Endothelial cell of umbilical vein (primary cell): ENCODE data around the gene FAM20A. TPM values are rescaled to one million over a fixed set of nuclear protein-coding genes. Genes with fewer than 3 reads are reported as not detected.

Source experiments
- BruUV-seq: library from RNA; stranded (reverse); fragments of 400-500 nt; replicated peaks from 2 replicates; lab custom pipeline; 2021; lab: Mats Ljungman, UMichigan
- CTCF ChIA-PET: fragments of 300-600, 350-600 bp; sonication (Branson Sonifier 250); formaldehyde crosslinking; loops from one replicate; lab custom pipeline; 2021; ENCODE audit warnings: antibody characterized with exemption, inconsistent platforms; lab: Charles Lee
- POLR2A ChIA-PET: fragments of 300-600, 350-600 bp; sonication (Branson Sonifier 250); formaldehyde crosslinking; loops from one replicate; lab custom pipeline; 2021; ENCODE audit warnings: antibody characterized with exemption, inconsistent platforms; lab: Charles Lee
- DNase-seq: peaks from one replicate; pipeline ENCODE4 v3.0.0-alpha.2; 2011; ENCODE audit warnings: low read depth, low spot score
- FAIRE-seq: peaks from 2 replicates; lab custom pipeline; 2011; peaks lifted over from hg19 to GRCh38; lab: Jason Lieb, UNC
- H2AFZ ChIP-seq: 2 replicates; pipeline ENCODE4 v1.6.0; 2012; ENCODE audit warnings: low read depth, low read length, control low read depth, inconsistent platforms
- H3K27ac ChIP-seq: 2 replicates; pipeline ENCODE4 v1.5.1; 2011; ENCODE audit warnings: low read depth, mild to moderate bottlenecking, control low read depth, low read length, moderate library complexity; ENCODE audit not compliant: insufficient read depth
- H3K27me3 ChIP-seq, 2 experiments: 2 replicates each; pipeline versions ENCODE4 v1.6.0 to v1.6.1; 2011; ENCODE audit warnings: low read length in 2 of 2, mixed read lengths in 1 of 2; ENCODE audit not compliant: control insufficient read depth in 2 of 2, insufficient read depth in 2 of 2
- H3K36me3 ChIP-seq, 2 experiments: 2 replicates in 1 of 2; 3 replicates in 1 of 2; pipeline ENCODE4 v1.5.1; 2011; ENCODE audit warnings: low read length in 2 of 2, mild to moderate bottlenecking in 1 of 2, moderate library complexity in 1 of 2; ENCODE audit not compliant: control insufficient read depth in 2 of 2, insufficient read depth in 2 of 2; ENCODE audit errors: extremely low read depth in 1 of 2
- H3K4me1 ChIP-seq: 3 replicates; pipeline ENCODE4 v1.5.1; 2011; ENCODE audit warnings: mild to moderate bottlenecking, low read length; ENCODE audit not compliant: control insufficient read depth, insufficient read depth; ENCODE audit errors: extremely low read depth
- H3K4me2 ChIP-seq: 2 replicates; pipeline ENCODE4 v1.6.1; 2011; ENCODE audit warnings: low read length, control low read depth, mixed read lengths; ENCODE audit not compliant: insufficient read depth
- H3K4me3 ChIP-seq, 3 experiments: fragments of 200-600 bp in 1 of 3; sonication (generic), shearing (Covaris generic) in 1 of 3; replicated peaks in 1 of 3; 2 replicates each; pipeline ENCODE4 v1.5.1; 2011 to 2016; ENCODE audit warnings: control low read depth in 3 of 3, low read length in 3 of 3, mild to moderate bottlenecking in 2 of 3, inconsistent platforms in 1 of 3, low read depth in 1 of 3, moderate library complexity in 1 of 3; ENCODE audit not compliant: insufficient read depth in 1 of 3
- H3K79me2 ChIP-seq: 2 replicates; pipeline ENCODE4 v1.6.0; 2012; ENCODE audit warnings: low read length, inconsistent platforms; ENCODE audit not compliant: control insufficient read depth, insufficient read depth
- H3K9ac ChIP-seq: replicated peaks from 2 replicates; pipeline ENCODE3; 2011; ENCODE audit warnings: low read length, control low read depth; ENCODE audit not compliant: insufficient read depth; ENCODE audit errors: extremely low read depth
- H3K9me1 ChIP-seq: replicated peaks from 3 replicates; pipeline ENCODE4 v1.6.0; 2011; ENCODE audit warnings: mild to moderate bottlenecking, low read length; ENCODE audit not compliant: control insufficient read depth, insufficient read depth; ENCODE audit errors: extremely low read depth
- H3K9me3 ChIP-seq: replicated peaks from 2 replicates; pipeline ENCODE4 v1.5.1; 2012; ENCODE audit warnings: low read length, inconsistent platforms; ENCODE audit not compliant: control insufficient read depth, insufficient read depth
- H4K20me1 ChIP-seq: replicated peaks from 2 replicates; pipeline ENCODE3; 2011; ENCODE audit warnings: mild to moderate bottlenecking, low read length; ENCODE audit not compliant: control insufficient read depth, insufficient read depth; ENCODE audit errors: extremely low read depth
- EZH2 ChIP-seq: IDR thresholded peaks from 2 replicates; pipeline ENCODE4 v1.6.1; 2012; ENCODE audit warnings: borderline replicate concordance, low read depth, mild to moderate bottlenecking, moderate library complexity, low read length, inconsistent platforms; ENCODE audit not compliant: severe bottlenecking
- FOS ChIP-seq: IDR thresholded peaks from 2 replicates; pipeline ENCODE4 v1.6.1; 2011; ENCODE audit warnings: mild to moderate bottlenecking, low read length, moderate library complexity, borderline replicate concordance; ENCODE audit not compliant: insufficient read depth
- GATA2 ChIP-seq: IDR thresholded peaks from 2 replicates; pipeline ENCODE4 v1.7.0; 2011; ENCODE audit warnings: low read depth, mild to moderate bottlenecking, moderate library complexity, mixed read lengths, low read length; ENCODE audit not compliant: insufficient read length, insufficient read depth
- JUN ChIP-seq: IDR thresholded peaks from 2 replicates; pipeline ENCODE4 v1.6.1; 2011; ENCODE audit warnings: borderline replicate concordance, low read depth; ENCODE audit not compliant: insufficient read length, insufficient read depth
- MYC ChIP-seq: IDR thresholded peaks from one replicate; pipeline ENCODE4 v1.6.1; 2011; ENCODE audit warnings: mild to moderate bottlenecking, low read depth, low read length
- POLR2A ChIP-seq: IDR thresholded peaks from 2 replicates; pipeline ENCODE4 v1.6.1; 2012; ENCODE audit warnings: low read depth, mild to moderate bottlenecking, control low read depth, low read length
- POLR2AphosphoS5 ChIP-seq: IDR thresholded peaks from 2 replicates; pipeline ENCODE4 v1.6.1; 2012; ENCODE audit warnings: low read depth, mild to moderate bottlenecking, control low read depth, low read length, moderate library complexity; ENCODE audit not compliant: insufficient read depth
- dilution Hi-C: fragments of 300-500 bp; cut with MboI; formaldehyde crosslinking; loops from one replicate; pipeline ENCODE4 v1.15.0; 2019; ENCODE audit warnings: low sequenced_read_pairs; ENCODE audit not compliant: extremely low pct_ligation_motif_present
- intact Hi-C: fragments of 100-400 bp; cut with micrococcal nuclease; formaldehyde crosslinking; loops from one replicate; pipeline ENCODE4 v1.10.0; 2022
- polyA plus RNA-seq, 4 experiments: library from polyadenylated mRNA; depleted of rRNA in 3 of 4; stranded (reverse) in 3 of 4; unstranded in 1 of 4; fragments of >200 nt; gene quantifications; 2 replicates each; pipeline versions ENCODE4 v1.2.1 to v1.2.3, GENCODE V29; 2011 to 2012; ENCODE audit warnings: missing spikeins in 1 of 4
- total RNA-seq: library from RNA; stranded (reverse); gene quantifications from 2 replicates; pipeline ENCODE4 v1.2.3, GENCODE V29; 2021
- TF ChIP-seq, protein P1 (sequence below): IDR thresholded peaks from 2 replicates; pipeline ENCODE4 v1.6.1; 2011; ENCODE audit not compliant: insufficient read depth, insufficient read length
- TF ChIP-seq, protein P2 (sequence below), 2 donors: IDR thresholded peaks; 1 replicate in 1 of 2; 2 replicates in 1 of 2; pipeline ENCODE4 v1.5.1; 2011; ENCODE audit warnings: low read length in 2 of 2, mild to moderate bottlenecking in 2 of 2, moderate library complexity in 2 of 2, control low read depth in 1 of 2, inconsistent platforms in 1 of 2, low read depth in 1 of 2; ENCODE audit not compliant: insufficient read depth in 1 of 2; ENCODE audit errors: extremely low read depth in 1 of 2

FAM20A gene
- total and polyA plus RNA-seq, 2 donors (not counting 3 experiments of a cell fraction or from before 2014, with no cell fraction given), result not detected

DNA sequence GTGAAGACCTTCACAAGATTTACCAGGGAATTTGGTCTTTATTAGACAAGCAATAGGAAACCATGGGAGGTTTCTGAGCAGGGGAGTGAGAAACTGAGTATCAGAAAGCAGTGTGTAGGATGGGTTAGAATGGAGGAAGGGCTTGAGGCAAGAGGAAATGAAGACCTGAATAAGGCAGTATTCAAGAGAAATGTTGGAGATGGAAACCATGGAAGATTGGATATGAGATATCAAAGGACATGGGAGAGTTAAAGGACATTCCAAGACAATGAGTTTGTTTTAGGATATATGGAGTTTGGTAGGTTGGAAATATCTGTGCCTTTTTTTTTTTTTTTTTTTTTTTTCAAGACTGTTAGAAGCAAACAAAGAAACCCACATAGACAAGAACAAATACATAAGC is 21.3 kb upstream of the FAM20A start:
- no peak for FAIRE-seq

More for the DNA sequence above, 21.3 kb upstream of the FAM20A start:
- no peak for DNase-seq
- no peaks in the 10 kb centered on the region for H3K9me3 ChIP-seq
- H3K4me3 ChIP-seq, result no peak overlapping the region
- dilution Hi-C loops (no loop called here), intact Hi-C loops (no loop called here)
- no peaks in the 10 kb centered on the region for H4K20me1 ChIP-seq
- TF ChIP-seq POLR2AphosphoS5 (no peak), JUN (no peak), EZH2 (no peak), POLR2A (no peak), GATA2 (no peak), FOS (no peak), MYC (no peak)
- TF ChIP-seq, protein P1, sequence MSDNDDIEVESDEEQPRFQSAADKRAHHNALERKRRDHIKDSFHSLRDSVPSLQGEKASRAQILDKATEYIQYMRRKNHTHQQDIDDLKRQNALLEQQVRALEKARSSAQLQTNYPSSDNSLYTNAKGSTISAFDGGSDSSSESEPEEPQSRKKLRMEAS, result no peak
- TF ChIP-seq, protein P2, sequence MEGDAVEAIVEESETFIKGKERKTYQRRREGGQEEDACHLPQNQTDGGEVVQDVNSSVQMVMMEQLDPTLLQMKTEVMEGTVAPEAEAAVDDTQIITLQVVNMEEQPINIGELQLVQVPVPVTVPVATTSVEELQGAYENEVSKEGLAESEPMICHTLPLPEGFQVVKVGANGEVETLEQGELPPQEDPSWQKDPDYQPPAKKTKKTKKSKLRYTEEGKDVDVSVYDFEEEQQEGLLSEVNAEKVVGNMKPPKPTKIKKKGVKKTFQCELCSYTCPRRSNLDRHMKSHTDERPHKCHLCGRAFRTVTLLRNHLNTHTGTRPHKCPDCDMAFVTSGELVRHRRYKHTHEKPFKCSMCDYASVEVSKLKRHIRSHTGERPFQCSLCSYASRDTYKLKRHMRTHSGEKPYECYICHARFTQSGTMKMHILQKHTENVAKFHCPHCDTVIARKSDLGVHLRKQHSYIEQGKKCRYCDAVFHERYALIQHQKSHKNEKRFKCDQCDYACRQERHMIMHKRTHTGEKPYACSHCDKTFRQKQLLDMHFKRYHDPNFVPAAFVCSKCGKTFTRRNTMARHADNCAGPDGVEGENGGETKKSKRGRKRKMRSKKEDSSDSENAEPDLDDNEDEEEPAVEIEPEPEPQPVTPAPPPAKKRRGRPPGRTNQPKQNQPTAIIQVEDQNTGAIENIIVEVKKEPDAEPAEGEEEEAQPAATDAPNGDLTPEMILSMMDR (IDR thresholded peaks at IDR 0.05; ENCODE audit: extremely low read depth in 1 of 2, insufficient read depth in 1 of 2, low read depth in 1 of 2, low read length in 2 of 2), result no peak
- POLR2A ChIA-PET, result no interaction called here
- H3K27ac ChIP-seq, result no peak overlapping the region
- no TSS peak for BruUV-seq
- no peaks in the 10 kb centered on the region for H3K79me2 ChIP-seq
- H3K27me3 ChIP-seq, result no peaks in the 10 kb centered on the region
- H3K4me1 ChIP-seq, result no peaks in the 10 kb centered on the region
- H3K9ac ChIP-seq, result no peak overlapping the region
- CTCF ChIA-PET, result interaction anchor here (2.1 kb wide), 1 partner anchor 8 kb away, joined by 9 read pairs; no protein-coding TSS in a partner anchor
- no peaks in the 10 kb centered on the region for H3K9me1 ChIP-seq
- no peaks in the 10 kb centered on the region for H3K36me3 ChIP-seq
- no peak overlapping the region for H2AFZ ChIP-seq
- H3K4me2 ChIP-seq, result no peak overlapping the region
